HuH-7 (cell line): Measurements from ENCODE around the gene PITRM1.
"Not testable (repeated sequence)": the region's sequence is repeated elsewhere in the genome, so short reads cannot be mapped to it uniquely, and the experiment has no call there.

Experiments used
- DNase-seq: peaks from one replicate; pipeline ENCODE4 v3.0.0; 2011; ENCODE audit warnings: low spot score

The PITRM1 gene

GRCh38 chr10:3172446-3173170 lies at the start of gene PITRM1:
PITRM1 (minus strand) TSS chr10:3172782; CDS start chr10:3172772, 10 bp downstream.
- peak; percentile 98 for DNase-seq

- peak; percentile 26 for DNase-seq
Observed at GRCh38 chr10:3222068-3222467, 49.5 kb upstream of the PITRM1 start.

GRCh38 chr10:3221601-3222000 lies 49.0 kb upstream of the PITRM1 start:
- DNase-seq = not testable (repeated sequence)

GRCh38 chr10:3220853-3221252 lies 48.3 kb upstream of the PITRM1 start:
- DNase-seq = no peak

GRCh38 chr10:3219021-3219628 lies 46.5 kb upstream of the PITRM1 start:
- DNase-seq = not testable (repeated sequence)

- DNase-seq = no peak
Observed at GRCh38 chr10:3217853-3218252, 45.3 kb upstream of the PITRM1 start.

GRCh38 chr10:3217301-3217700 lies 44.7 kb upstream of the PITRM1 start:
- no peak for DNase-seq

- DNase-seq = no peak
Observed at GRCh38 chr10:3215153-3215775, 42.7 kb upstream of the PITRM1 start.

GRCh38 chr10:3213758-3214515 lies 41.4 kb upstream of the PITRM1 start:
- DNase-seq = no peak

GRCh38 chr10:3213208-3213607 lies 40.6 kb upstream of the PITRM1 start:
- DNase-seq = no peak

GRCh38 chr10:3210251-3210877 lies 37.8 kb upstream of the PITRM1 start:
- DNase-seq = no peak

- DNase-seq = no peak
Observed at GRCh38 chr10:3208481-3209406, 36.2 kb upstream of the PITRM1 start.

- DNase-seq = no peak
Observed at GRCh38 chr10:3207351-3207750, 34.8 kb upstream of the PITRM1 start.

- no peak for DNase-seq
Observed at GRCh38 chr10:3206511-3207157, 34.1 kb upstream of the PITRM1 start.

GRCh38 chr10:3203972-3204371 lies 31.4 kb upstream of the PITRM1 start:
- no peak for DNase-seq

GRCh38 chr10:3203016-3203811 lies 30.6 kb upstream of the PITRM1 start:
- DNase-seq = no peak

- DNase-seq = no peak
Observed at GRCh38 chr10:3201796-3202195, 29.2 kb upstream of the PITRM1 start.

GRCh38 chr10:3199488-3199887 lies 26.9 kb upstream of the PITRM1 start:
- DNase-seq = no peak

- DNase-seq = no peak
Observed at GRCh38 chr10:3198900-3199299, 26.3 kb upstream of the PITRM1 start.
